HG03045 (cell line): ENCODE measurements around the gene LRRC56.

Experiments used
- ATAC-seq: cut with Tn5 transposase; IDR thresholded peaks from one replicate; pipeline ENCODE4 v1.9.1; 2021; ENCODE audit warnings: mild to moderate bottlenecking, moderate library complexity; ENCODE audit not compliant: unreplicated experiment

LRRC56 gene

GRCh38 chr11:536841-537621, at the start of gene LRRC56:
Gene LRRC56, plus strand, starts transcription at chr11:537527. Its CDS starts 3,158 bp downstream, at chr11:540685.
- ATAC-seq, result peak; percentile 44

- ATAC-seq, result no peak
Measured at GRCh38 chr11:487571-488021, 49.7 kb upstream of the LRRC56 start.

- ATAC-seq, result no peak
Measured at GRCh38 chr11:488062-488461, 49.3 kb upstream of the LRRC56 start.

- no peak for ATAC-seq
Measured at GRCh38 chr11:488579-488978, 48.7 kb upstream of the LRRC56 start.

- ATAC-seq, result no peak
Measured at GRCh38 chr11:488992-489391, 48.3 kb upstream of the LRRC56 start.

GRCh38 chr11:489610-490185, 47.6 kb upstream of the LRRC56 start:
- no peak for ATAC-seq

- ATAC-seq, result no peak
Measured at GRCh38 chr11:490186-490929, 47.0 kb upstream of the LRRC56 start.

- no peak for ATAC-seq
Measured at GRCh38 chr11:490930-491260, 46.4 kb upstream of the LRRC56 start.

GRCh38 chr11:491358-491757, 46.0 kb upstream of the LRRC56 start:
- ATAC-seq, result no peak

GRCh38 chr11:492427-493226, 44.7 kb upstream of the LRRC56 start:
- no peak for ATAC-seq

GRCh38 chr11:494761-495536, 42.4 kb upstream of the LRRC56 start:
- ATAC-seq, result no peak

- no peak for ATAC-seq
Measured at GRCh38 chr11:495537-495931, 41.8 kb upstream of the LRRC56 start.

- no peak for ATAC-seq
Measured at GRCh38 chr11:496834-497564, 40.3 kb upstream of the LRRC56 start.

- no peak for ATAC-seq
Measured at GRCh38 chr11:497565-498296, 39.6 kb upstream of the LRRC56 start.

- no peak for ATAC-seq
Measured at GRCh38 chr11:498297-499181, 38.8 kb upstream of the LRRC56 start.

GRCh38 chr11:499201-500076, 37.9 kb upstream of the LRRC56 start:
- ATAC-seq, result no peak
